ENCODE results near the gene HOXA6.

Gene HOXA6

GRCh38 chr7:27157702-27158431 lies 10.3 kb upstream of the HOXA6 start:
- H3K9me3 ChIP-seq (ENCODE audit: low read length) = no peaks in the 10 kb centered on the region
- H2AFZ ChIP-seq (ENCODE audit: low read length) = no peak overlapping the region
- H3K4me3 ChIP-seq (ENCODE audit: low read depth, low read length, poor library complexity, severe bottlenecking) = no peak overlapping the region
- TF ChIP-seq EZH2 (IDR thresholded peaks at IDR 0.05; ENCODE audit: borderline replicate concordance, low read length) (no peak), CTCF (IDR thresholded peaks at IDR 0.05; ENCODE audit: low read length) (no peak)
- no peaks in the 10 kb centered on the region for H3K9me2 ChIP-seq (ENCODE audit: low read depth, low read length)
- H3K27me3 ChIP-seq (ENCODE audit: insufficient read depth, low read length) = no peaks in the 10 kb centered on the region; the same call in 1 of the 2 replicates
- H3K4me1 ChIP-seq (ENCODE audit: insufficient read depth, low read length, severe bottlenecking) = peaks cover 13% of the 10 kb centered on the region
- H3K4me2 ChIP-seq (ENCODE audit: low read length) = no peak overlapping the region
- no peaks in the 10 kb centered on the region for H3K36me3 ChIP-seq (ENCODE audit: insufficient read depth, low read length)
- H4K20me1 ChIP-seq (ENCODE audit: insufficient read depth, low read length) = no peaks in the 10 kb centered on the region
- H3K9ac ChIP-seq (ENCODE audit: low read length) = no peak overlapping the region
- no peaks in the 10 kb centered on the region for H3K79me2 ChIP-seq (ENCODE audit: insufficient read depth, low read length)
- H3K27ac ChIP-seq (ENCODE audit: low read depth, low read length, poor library complexity, severe bottlenecking) = no peak overlapping the region
- H3F3A ChIP-seq (ENCODE audit: insufficient read depth, low read length) = 0 out of 2 replicates have a peak, but pooled peaks cover 5% of the 10 kb centered on the region

GRCh38 chr7:27156916-27157701 lies 9.5 kb upstream of the HOXA6 start:
- H3K9me3 ChIP-seq (ENCODE audit: low read length) = no peaks in the 10 kb centered on the region
- no peaks in the 10 kb centered on the region for H4K20me1 ChIP-seq (ENCODE audit: insufficient read depth, low read length)
- H3K79me2 ChIP-seq (ENCODE audit: insufficient read depth, low read length) = no peaks in the 10 kb centered on the region
- peaks cover 7% of the 10 kb centered on the region; the same call in 1 of the 2 replicates for H3K27me3 ChIP-seq (ENCODE audit: insufficient read depth, low read length)
- H3K27ac ChIP-seq (ENCODE audit: low read depth, low read length, poor library complexity, severe bottlenecking) = no peak overlapping the region
- TF ChIP-seq CTCF (IDR thresholded peaks at IDR 0.05; ENCODE audit: low read length) (no peak), EZH2 (IDR thresholded peaks at IDR 0.05; ENCODE audit: borderline replicate concordance, low read length) (no peak)
- H3K36me3 ChIP-seq (ENCODE audit: insufficient read depth, low read length) = no peaks in the 10 kb centered on the region
- no peak overlapping the region for H3K9ac ChIP-seq (ENCODE audit: low read length)
- peaks cover 17% of the 10 kb centered on the region for H3K4me1 ChIP-seq (ENCODE audit: insufficient read depth, low read length, severe bottlenecking)
- no peaks in the 10 kb centered on the region for H3K9me2 ChIP-seq (ENCODE audit: low read depth, low read length)
- no peaks in the 10 kb centered on the region for H3F3A ChIP-seq (ENCODE audit: insufficient read depth, low read length)
- H2AFZ ChIP-seq (ENCODE audit: low read length) = no peak overlapping the region
- H3K4me2 ChIP-seq (ENCODE audit: low read length) = no peak overlapping the region
- H3K4me3 ChIP-seq (ENCODE audit: low read depth, low read length, poor library complexity, severe bottlenecking) = no peak overlapping the region

- Histone ChIP-seq H3K9me3 (ENCODE audit: low read length) (no peaks in the 10 kb centered on the region), H3K9ac (ENCODE audit: low read length) (no peak within 1 kb of the TSS), H3K9me2 (ENCODE audit: low read depth, low read length) (no peaks in the 10 kb centered on the region), H3F3A (ENCODE audit: insufficient read depth, low read length) (no peaks in the 10 kb centered on the region), H2AFZ (ENCODE audit: low read length) (no peak within 1 kb of the TSS), H3K36me3 (ENCODE audit: insufficient read depth, low read length) (no peaks in the 10 kb centered on the region), H3K4me1 (ENCODE audit: insufficient read depth, low read length, severe bottlenecking) (peaks cover 23% of the 10 kb centered on the region), H3K4me2 (ENCODE audit: low read length) (no peak within 1 kb of the TSS), H3K27me3 (ENCODE audit: insufficient read depth, low read length) (peaks cover 8% of the 10 kb centered on the region; the same call in 1 of the 2 replicates), H4K20me1 (ENCODE audit: insufficient read depth, low read length) (no peaks in the 10 kb centered on the region), H3K27ac (ENCODE audit: low read depth, low read length, poor library complexity, severe bottlenecking) (no peak within 1 kb of the TSS), H3K4me3 (ENCODE audit: low read depth, low read length, poor library complexity, severe bottlenecking) (no peak within 1 kb of the TSS), H3K79me2 (ENCODE audit: insufficient read depth, low read length) (no peaks in the 10 kb centered on the region)
- TF ChIP-seq CTCF (IDR thresholded peaks at IDR 0.05; ENCODE audit: low read length) = no peak
- no peak for TF ChIP-seq EZH2 (IDR thresholded peaks at IDR 0.05; ENCODE audit: borderline replicate concordance, low read length)
Observed at GRCh38 chr7:27156508-27156898, 8.9 kb upstream of the HOXA6 start, which contains the start of gene HOXA7. HOXA7 (minus strand) TSS chr7:27156675; CDS start chr7:27156545, 130 bp downstream.
